ENCODE measurements around the gene MS4A12.

DNA sequence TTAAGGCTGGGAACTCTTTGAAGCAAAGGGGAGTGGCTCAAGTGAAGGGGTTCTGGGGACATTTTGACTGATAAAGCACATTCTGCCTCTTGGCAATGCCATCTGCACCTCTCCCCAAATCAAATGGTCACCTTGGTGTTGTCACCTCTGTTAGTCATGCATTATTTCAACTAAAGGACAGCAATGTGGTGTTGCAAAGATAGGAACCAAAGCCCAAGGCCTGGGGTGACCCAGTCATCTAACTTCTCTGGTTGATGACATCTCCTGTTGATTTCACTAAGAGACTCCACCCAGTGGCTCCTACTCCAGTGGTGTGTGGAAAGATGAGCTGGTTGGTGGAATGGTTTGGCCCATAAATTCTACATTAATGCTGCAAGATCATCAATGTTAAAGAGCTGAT is 44.7 kb upstream of the MS4A12 start:
- TF ChIP-seq, protein P1, sequence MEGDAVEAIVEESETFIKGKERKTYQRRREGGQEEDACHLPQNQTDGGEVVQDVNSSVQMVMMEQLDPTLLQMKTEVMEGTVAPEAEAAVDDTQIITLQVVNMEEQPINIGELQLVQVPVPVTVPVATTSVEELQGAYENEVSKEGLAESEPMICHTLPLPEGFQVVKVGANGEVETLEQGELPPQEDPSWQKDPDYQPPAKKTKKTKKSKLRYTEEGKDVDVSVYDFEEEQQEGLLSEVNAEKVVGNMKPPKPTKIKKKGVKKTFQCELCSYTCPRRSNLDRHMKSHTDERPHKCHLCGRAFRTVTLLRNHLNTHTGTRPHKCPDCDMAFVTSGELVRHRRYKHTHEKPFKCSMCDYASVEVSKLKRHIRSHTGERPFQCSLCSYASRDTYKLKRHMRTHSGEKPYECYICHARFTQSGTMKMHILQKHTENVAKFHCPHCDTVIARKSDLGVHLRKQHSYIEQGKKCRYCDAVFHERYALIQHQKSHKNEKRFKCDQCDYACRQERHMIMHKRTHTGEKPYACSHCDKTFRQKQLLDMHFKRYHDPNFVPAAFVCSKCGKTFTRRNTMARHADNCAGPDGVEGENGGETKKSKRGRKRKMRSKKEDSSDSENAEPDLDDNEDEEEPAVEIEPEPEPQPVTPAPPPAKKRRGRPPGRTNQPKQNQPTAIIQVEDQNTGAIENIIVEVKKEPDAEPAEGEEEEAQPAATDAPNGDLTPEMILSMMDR (IDR thresholded peaks at IDR 0.05) = no peak
- TF ChIP-seq POLR2AphosphoS5 (IDR thresholded peaks at IDR 0.05) = no peak

Data from breast epithelium (tissue), 3 donors.